CD4-positive, alpha-beta T cell treated with Interleukin-2 at 100 ng/mL for 4 hours (primary cell): Measurements from ENCODE around the gene ERO1B.
"Not testable (repeated sequence)": the region's sequence is repeated elsewhere in the genome, so short reads cannot be mapped to it uniquely, and the experiment has no call there.

Experiments
- DNase-seq: peaks from one replicate; pipeline ENCODE4 v3.0.0-alpha.2; 2020; ENCODE audit warnings: low spot score

Gene ERO1B

GRCh38 chr1:236251587-236251986 is 30.2 kb downstream of the ERO1B start:
- DNase-seq: no peak

GRCh38 chr1:236247286-236247685 is 34.5 kb downstream of the ERO1B start:
- DNase-seq: no peak

GRCh38 chr1:236242568-236242967 is 39.2 kb downstream of the ERO1B start:
- DNase-seq: no peak

- DNase-seq: no peak
Measured at GRCh38 chr1:236240675-236241074, 41.1 kb downstream of the ERO1B start.

GRCh38 chr1:236239092-236239585 is 42.6 kb downstream of the ERO1B start:
- DNase-seq: no peak

GRCh38 chr1:236235116-236235515 is 46.6 kb downstream of the ERO1B start:
- no peak for DNase-seq

GRCh38 chr1:236228411-236228810 is 53.3 kb downstream of the ERO1B start:
- no peak for DNase-seq

GRCh38 chr1:236222632-236223031 is 59.1 kb downstream of the ERO1B start:
- DNase-seq: no peak

- DNase-seq: no peak
Measured at GRCh38 chr1:236220473-236220872, 61.3 kb downstream of the ERO1B start.

- no peak for DNase-seq
Measured at GRCh38 chr1:236214761-236215160, 67.0 kb downstream of the ERO1B start.

- no peak for DNase-seq
Measured at GRCh38 chr1:236213534-236213933, 68.2 kb downstream of the ERO1B start.

- DNase-seq: no peak
Measured at GRCh38 chr1:236211815-236212214, 69.9 kb downstream of the ERO1B start.

- DNase-seq: no peak
Measured at GRCh38 chr1:236209713-236210112, 72.0 kb downstream of the ERO1B start.

- no peak for DNase-seq
Measured at GRCh38 chr1:236209185-236209584, 72.6 kb downstream of the ERO1B start.

GRCh38 chr1:236207569-236207968 is 74.2 kb downstream of the ERO1B start:
- no peak for DNase-seq

- no peak for DNase-seq
Measured at GRCh38 chr1:236207121-236207520, 74.6 kb downstream of the ERO1B start.

- no peak for DNase-seq
Measured at GRCh38 chr1:236206548-236206947, 75.2 kb downstream of the ERO1B start.

GRCh38 chr1:236204656-236205055 is 77.1 kb downstream of the ERO1B start:
- DNase-seq: no peak

- DNase-seq: no peak
Measured at GRCh38 chr1:236204039-236204438, 77.7 kb downstream of the ERO1B start.

GRCh38 chr1:236201786-236202185 is 80.0 kb downstream of the ERO1B start:
- no peak for DNase-seq

- no peak for DNase-seq
Measured at GRCh38 chr1:236200925-236201324, 80.8 kb downstream of the ERO1B start.

GRCh38 chr1:236193184-236193583 is 88.6 kb downstream of the ERO1B start:
- no peak for DNase-seq

- DNase-seq: not testable (repeated sequence)
Measured at GRCh38 chr1:236188084-236188483, 93.7 kb downstream of the ERO1B start.

GRCh38 chr1:236186471-236186870 is 95.3 kb downstream of the ERO1B start:
- DNase-seq: not testable (repeated sequence)

GRCh38 chr1:236185687-236186086 is 96.1 kb downstream of the ERO1B start:
- DNase-seq: no peak
